AG04450 (cell line): ENCODE results near the gene OSBPL5. TPM values are rescaled to one million over a fixed set of nuclear protein-coding genes. Genes with fewer than 3 reads are reported as not detected.

Source experiments
- CTCF ChIA-PET: fragments of 300-600, 350-600 bp; formaldehyde crosslinking; extraction: SDS; loops from one replicate; lab custom pipeline; 2022; ENCODE audit warnings: antibody characterized with exemption, inconsistent platforms; lab: Charles Lee
- POLR2A ChIA-PET: fragments of 350-600 bp; formaldehyde crosslinking; extraction: SDS; loops from one replicate; lab custom pipeline; 2021; ENCODE audit warnings: antibody characterized with exemption, inconsistent platforms; lab: Yijun Ruan, JAX
- DNase-seq: peaks from one replicate; pipeline ENCODE4 v3.0.0-alpha.2; 2011; ENCODE audit warnings: low read depth, low spot score
- H3K27ac ChIP-seq: one replicate; pipeline ENCODE4 v1.5.1; 2012; ENCODE audit warnings: low read depth, low read length, control low read depth
- H3K27me3 ChIP-seq: one replicate; pipeline ENCODE4 v1.6.0; 2012; ENCODE audit warnings: low read length; ENCODE audit not compliant: control insufficient read depth, insufficient read depth
- H3K4me3 ChIP-seq: 2 replicates; pipeline ENCODE4 v1.5.1; 2011; ENCODE audit warnings: mild to moderate bottlenecking, low read depth, low read length, control low read depth
- H3K9me3 ChIP-seq: 2 replicates; pipeline ENCODE4 v1.5.1; 2012; ENCODE audit warnings: low read length; ENCODE audit not compliant: control insufficient read depth, insufficient read depth
- CTCF ChIP-seq: IDR thresholded peaks from 2 replicates; pipeline ENCODE4 v1.5.1; 2011; ENCODE audit warnings: low read depth, low read length, control low read depth, inconsistent platforms
- polyA plus RNA-seq: library from polyadenylated mRNA; depleted of rRNA; stranded (reverse); fragments of >200 nt; gene quantifications from 2 replicates; pipeline ENCODE4 v1.2.3, GENCODE V29; 2011

OSBPL5 gene
- polyA plus RNA-seq, 1 experiment = 7.4 TPM

GRCh38 chr11:3146612-3147256 lies 18.4 kb downstream of the OSBPL5 start:
- Histone ChIP-seq H3K27me3 (no peaks in the 10 kb centered on the region), H3K4me3 (no peak overlapping the region), H3K27ac (peak overlapping the region; percentile 31), H3K9me3 (no peaks in the 10 kb centered on the region; the same call in 1 of the 2 replicates)
- CTCF ChIA-PET = interaction anchor here (0.9 kb wide), 1 partner anchor 262 kb away, joined by 3 read pairs; no protein-coding TSS in a partner anchor
- no peak for DNase-seq
- POLR2A ChIA-PET = interaction anchor here (0.6 kb wide), 2 partner anchors 17 to 35 kb away, joined by 3 read pairs; no protein-coding TSS in a partner anchor
- TF ChIP-seq CTCF = no peak

GRCh38 chr11:3145206-3145520 lies 19.9 kb downstream of the OSBPL5 start:
- ChIA-PET POLR2A (no interaction called here), CTCF (no interaction called here)
- no peak for TF ChIP-seq CTCF
- no peaks in the 10 kb centered on the region for H3K27me3 ChIP-seq
- H3K4me3 ChIP-seq = no peak overlapping the region
- H3K27ac ChIP-seq = no peak overlapping the region
- no peaks in the 10 kb centered on the region; the same call in 1 of the 2 replicates for H3K9me3 ChIP-seq
- DNase-seq = no peak

- POLR2A ChIA-PET = no interaction called here
- H3K9me3 ChIP-seq = no peaks in the 10 kb centered on the region; the same call in 1 of the 2 replicates
- H3K4me3 ChIP-seq = no peak overlapping the region
- no peaks in the 10 kb centered on the region for H3K27me3 ChIP-seq
- CTCF ChIA-PET = no interaction called here
- no peak for TF ChIP-seq CTCF
- no peak overlapping the region for H3K27ac ChIP-seq
- no peak for DNase-seq
Observed at GRCh38 chr11:3144296-3145205, 20.6 kb downstream of the OSBPL5 start.

- Histone ChIP-seq H3K27me3 (no peaks in the 10 kb centered on the region), H3K4me3 (no peak overlapping the region), H3K27ac (no peak overlapping the region), H3K9me3 (no peaks in the 10 kb centered on the region)
- DNase-seq = no peak
- ChIA-PET CTCF (no interaction called here), POLR2A (no interaction called here)
- TF ChIP-seq CTCF = no peak
Observed at GRCh38 chr11:3143136-3143880, 21.8 kb downstream of the OSBPL5 start.
